GM12892 (cell line): ENCODE results near the gene TFAP2C.

Source experiments
- POLR2A ChIP-seq: IDR thresholded peaks from 2 replicates; pipeline ENCODE4 v1.6.1; 2011; ENCODE audit warnings: low read depth, low read length, control low read depth
- TAF1 ChIP-seq: IDR thresholded peaks from 2 replicates; pipeline ENCODE4 v1.6.1; 2011; ENCODE audit warnings: low read depth, mild to moderate bottlenecking, control low read depth, low read length, borderline replicate concordance

GRCh38 chr20:56589633-56590032, 39.5 kb upstream of the TFAP2C start:
- TF ChIP-seq POLR2A: no peak
- no peak for TF ChIP-seq TAF1
